OCI-LY1 (cell line): Measurements from ENCODE around the gene CRYAB.

ENCODE experiments used
- EZH2 ChIP-seq: fragments of 200-600 bp; sonication (generic), shearing (Covaris generic); IDR thresholded peaks from 2 replicates; pipeline ENCODE4 v1.8.0; 2017; ENCODE audit warnings: borderline replicate concordance, mixed run types, mild to moderate bottlenecking, antibody characterized with exemption, low read length, moderate library complexity, mixed read lengths
- TF ChIP-seq, protein P1 (sequence below): fragments of 200-600 bp; sonication (generic), shearing (Covaris generic); IDR thresholded peaks from 2 replicates; pipeline ENCODE4 v1.5.1; 2017; ENCODE audit warnings: mild to moderate bottlenecking, antibody characterized with exemption, low read length, moderate library complexity, mixed read lengths

DNA sequence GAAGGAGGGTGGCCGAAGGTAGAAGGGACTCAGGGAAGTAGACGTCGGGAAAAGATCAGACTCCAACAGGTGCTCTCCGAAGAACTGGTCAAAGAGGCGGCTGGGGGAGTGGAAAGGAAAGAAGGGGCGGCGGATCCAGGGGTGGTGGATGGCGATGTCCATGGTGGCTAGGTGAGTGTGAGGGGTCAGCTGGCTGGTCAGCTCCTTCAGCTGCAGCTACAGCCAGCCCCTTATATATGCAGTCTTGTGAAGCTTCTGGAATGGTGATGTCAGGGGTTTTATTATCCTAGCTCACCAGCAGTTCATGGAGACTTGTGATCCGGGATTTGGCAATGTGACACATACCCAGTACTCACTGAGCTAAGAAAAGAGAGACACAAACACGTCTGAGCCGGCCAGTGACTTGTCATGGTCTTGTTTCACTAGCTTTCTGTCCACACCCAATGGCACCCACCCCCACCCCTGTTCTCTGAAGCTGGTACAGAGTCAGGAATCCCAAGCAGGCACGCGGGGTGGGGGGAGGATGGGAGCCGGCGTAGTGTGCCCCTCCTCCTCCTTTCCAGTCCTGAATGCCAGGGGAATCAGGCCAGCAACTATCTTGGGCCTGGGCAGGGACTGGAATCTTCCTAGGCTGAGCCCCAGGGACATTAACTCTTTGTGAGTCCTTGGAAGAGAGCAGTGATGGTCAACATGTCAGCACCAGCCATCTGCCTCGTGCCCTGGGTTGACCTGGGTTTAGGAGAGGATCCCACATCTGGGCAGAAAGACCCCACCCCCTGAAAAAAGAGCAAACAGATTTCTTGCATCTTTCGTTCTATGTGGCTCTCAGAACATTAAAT lies at the start of gene CRYAB:
- TF ChIP-seq, protein P1, sequence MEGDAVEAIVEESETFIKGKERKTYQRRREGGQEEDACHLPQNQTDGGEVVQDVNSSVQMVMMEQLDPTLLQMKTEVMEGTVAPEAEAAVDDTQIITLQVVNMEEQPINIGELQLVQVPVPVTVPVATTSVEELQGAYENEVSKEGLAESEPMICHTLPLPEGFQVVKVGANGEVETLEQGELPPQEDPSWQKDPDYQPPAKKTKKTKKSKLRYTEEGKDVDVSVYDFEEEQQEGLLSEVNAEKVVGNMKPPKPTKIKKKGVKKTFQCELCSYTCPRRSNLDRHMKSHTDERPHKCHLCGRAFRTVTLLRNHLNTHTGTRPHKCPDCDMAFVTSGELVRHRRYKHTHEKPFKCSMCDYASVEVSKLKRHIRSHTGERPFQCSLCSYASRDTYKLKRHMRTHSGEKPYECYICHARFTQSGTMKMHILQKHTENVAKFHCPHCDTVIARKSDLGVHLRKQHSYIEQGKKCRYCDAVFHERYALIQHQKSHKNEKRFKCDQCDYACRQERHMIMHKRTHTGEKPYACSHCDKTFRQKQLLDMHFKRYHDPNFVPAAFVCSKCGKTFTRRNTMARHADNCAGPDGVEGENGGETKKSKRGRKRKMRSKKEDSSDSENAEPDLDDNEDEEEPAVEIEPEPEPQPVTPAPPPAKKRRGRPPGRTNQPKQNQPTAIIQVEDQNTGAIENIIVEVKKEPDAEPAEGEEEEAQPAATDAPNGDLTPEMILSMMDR = no peak
- TF ChIP-seq EZH2 = no peak
